ENCODE results near the gene DUSP7.

Gene DUSP7

GRCh38 chr3:52069855-52070254 lies 13.5 kb upstream of the DUSP7 start:
- no peaks in the 10 kb centered on the region for H3K27me3 ChIP-seq (ENCODE audit: insufficient read depth, low read depth)
- H3K4me2 ChIP-seq, result no peak overlapping the region
- TF ChIP-seq CTCF (conservative IDR thresholded peaks at IDR 0.05; ENCODE audit: low read depth, low read length), result no peak
- no peak overlapping the region for H3K9ac ChIP-seq
- H2AFZ ChIP-seq (ENCODE audit: low read depth), result no peak overlapping the region
- no peaks in the 10 kb centered on the region for H3K36me3 ChIP-seq (ENCODE audit: insufficient read depth)
- no peak overlapping the region for H3K4me3 ChIP-seq (IDR thresholded peaks at IDR 0.05; ENCODE audit: insufficient read depth, low read depth, low read length)
- H4K20me1 ChIP-seq (ENCODE audit: insufficient read depth), result no peaks in the 10 kb centered on the region
- H3K27ac ChIP-seq, result no peak overlapping the region
- H3K4me1 ChIP-seq (ENCODE audit: low read depth, poor library complexity, severe bottlenecking), result no peaks in the 10 kb centered on the region
- H3K79me2 ChIP-seq (ENCODE audit: insufficient read depth, low read depth), result no peaks in the 10 kb centered on the region

- TF ChIP-seq CTCF (conservative IDR thresholded peaks at IDR 0.05; ENCODE audit: low read depth, low read length), result no peak
- Histone ChIP-seq H3K4me2 (no peak overlapping the region), H3K79me2 (ENCODE audit: insufficient read depth, low read depth) (no peaks in the 10 kb centered on the region), H3K9ac (no peak overlapping the region), H3K4me3 (IDR thresholded peaks at IDR 0.05; ENCODE audit: insufficient read depth, low read depth, low read length) (no peak overlapping the region), H3K27ac (no peak overlapping the region), H4K20me1 (ENCODE audit: insufficient read depth) (no peaks in the 10 kb centered on the region), H3K4me1 (ENCODE audit: low read depth, poor library complexity, severe bottlenecking) (no peaks in the 10 kb centered on the region), H2AFZ (ENCODE audit: low read depth) (no peak overlapping the region), H3K36me3 (ENCODE audit: insufficient read depth) (no peaks in the 10 kb centered on the region), H3K27me3 (ENCODE audit: insufficient read depth, low read depth) (no peaks in the 10 kb centered on the region)
Measured at GRCh38 chr3:52069135-52069534, 12.8 kb upstream of the DUSP7 start.

- H3K36me3 ChIP-seq (ENCODE audit: insufficient read depth), result no peaks in the 10 kb centered on the region
- H3K9ac ChIP-seq, result no peak overlapping the region
- no peak overlapping the region for H3K27ac ChIP-seq
- H2AFZ ChIP-seq (ENCODE audit: low read depth), result no peak overlapping the region
- no peaks in the 10 kb centered on the region for H4K20me1 ChIP-seq (ENCODE audit: insufficient read depth)
- H3K4me1 ChIP-seq (ENCODE audit: low read depth, poor library complexity, severe bottlenecking), result no peaks in the 10 kb centered on the region
- H3K4me3 ChIP-seq (IDR thresholded peaks at IDR 0.05; ENCODE audit: insufficient read depth, low read depth, low read length), result no peak overlapping the region
- no peaks in the 10 kb centered on the region for H3K79me2 ChIP-seq (ENCODE audit: insufficient read depth, low read depth)
- no peak for TF ChIP-seq CTCF (conservative IDR thresholded peaks at IDR 0.05; ENCODE audit: low read depth, low read length)
- H3K4me2 ChIP-seq, result no peak overlapping the region
- no peaks in the 10 kb centered on the region for H3K27me3 ChIP-seq (ENCODE audit: insufficient read depth, low read depth)
Measured at GRCh38 chr3:52068730-52069129, 12.4 kb upstream of the DUSP7 start.

GRCh38 chr3:52068055-52068571 lies 11.7 kb upstream of the DUSP7 start:
- Histone ChIP-seq H2AFZ (ENCODE audit: low read depth) (no peak overlapping the region), H3K27me3 (ENCODE audit: insufficient read depth, low read depth) (no peaks in the 10 kb centered on the region), H3K36me3 (ENCODE audit: insufficient read depth) (no peaks in the 10 kb centered on the region), H3K4me3 (IDR thresholded peaks at IDR 0.05; ENCODE audit: insufficient read depth, low read depth, low read length) (no peak overlapping the region), H3K9ac (no peak overlapping the region), H4K20me1 (ENCODE audit: insufficient read depth) (no peaks in the 10 kb centered on the region), H3K4me2 (no peak overlapping the region), H3K79me2 (ENCODE audit: insufficient read depth, low read depth) (no peaks in the 10 kb centered on the region), H3K27ac (no peak overlapping the region), H3K4me1 (ENCODE audit: low read depth, poor library complexity, severe bottlenecking) (no peaks in the 10 kb centered on the region)
- TF ChIP-seq CTCF (conservative IDR thresholded peaks at IDR 0.05; ENCODE audit: low read depth, low read length), result no peak
